HepG2 (cell line): ENCODE data around the gene TP53TG5. TPM values are rescaled to one million over a fixed set of nuclear protein-coding genes. Genes with fewer than 3 reads are reported as not detected.

Experiments
- ATF1 ChIP-seq: IDR thresholded peaks from 2 replicates; pipeline ENCODE4 v1.6.1; 2016; ENCODE audit warnings: mild to moderate bottlenecking, control low read depth
- CBX5 ChIP-seq: sonication (generic); formaldehyde crosslinking; IDR thresholded peaks from 2 replicates; pipeline ENCODE4 v1.4.0; 2020; ENCODE audit warnings: missing genetic modification reagents, borderline replicate concordance
- CC2D1A ChIP-seq: sonication (generic); formaldehyde crosslinking; IDR thresholded peaks from 2 replicates; pipeline ENCODE4 v1.8.1; 2023; ENCODE audit warnings: mild to moderate bottlenecking, missing genetic modification reagents
- GABPB1 ChIP-seq: IDR thresholded peaks from 2 replicates; pipeline ENCODE4 v1.6.1; 2016; ENCODE audit warnings: mild to moderate bottlenecking, missing genetic modification reagents, moderate library complexity, missing compliant biosample characterization
- GZF1 ChIP-seq: sonication (generic); formaldehyde crosslinking; IDR thresholded peaks from 2 replicates; pipeline ENCODE4 v1.5.1; 2020; ENCODE audit warnings: mild to moderate bottlenecking, missing genetic modification reagents
- HOXA3 ChIP-seq: sonication (generic); formaldehyde crosslinking; IDR thresholded peaks from 2 replicates; pipeline ENCODE4 v1.5.0; 2020; ENCODE audit warnings: missing genetic modification reagents
- HOXD1 ChIP-seq: sonication (generic); formaldehyde crosslinking; IDR thresholded peaks from 2 replicates; pipeline ENCODE4 v1.5.0; 2020; ENCODE audit warnings: missing genetic modification reagents
- KAT2B ChIP-seq: fragments of 150-350 bp; IDR thresholded peaks from 2 replicates; pipeline ENCODE4 v1.6.1; 2014; ENCODE audit warnings: low read depth, low read length, borderline replicate concordance
- MAFK ChIP-seq, 2 experiments: IDR thresholded peaks in 1 of 2; conservative IDR thresholded peaks in 1 of 2; 2 replicates each; pipeline ENCODE4 v1.6.1; 2011; ENCODE audit warnings: improper control_type of control experiment in 2 of 2, low read length in 2 of 2
- MTA3 ChIP-seq: sonication (generic); formaldehyde crosslinking; IDR thresholded peaks from 2 replicates; pipeline ENCODE4 v1.4.0; 2020; ENCODE audit warnings: missing genetic modification reagents
- NBN ChIP-seq: fragments of 450-650 bp; conservative IDR thresholded peaks from 2 replicates; pipeline ENCODE4 v1.6.1; 2017
- RFX5 ChIP-seq: IDR thresholded peaks from 2 replicates; pipeline ENCODE4 v1.6.1; 2011; ENCODE audit warnings: low read depth, low read length, improper control_type of control experiment
- RNF219 ChIP-seq: sonication (generic); formaldehyde crosslinking; IDR thresholded peaks from 2 replicates; pipeline ENCODE4 v1.5.0; 2020; ENCODE audit warnings: mild to moderate bottlenecking, missing genetic modification reagents
- THYN1 ChIP-seq: sonication (generic); formaldehyde crosslinking; IDR thresholded peaks from 2 replicates; pipeline ENCODE4 v1.8.1; 2023; ENCODE audit warnings: low read depth, mild to moderate bottlenecking, moderate library complexity, missing genetic modification reagents, borderline replicate concordance
- ZBTB1 ChIP-seq: sonication (generic); formaldehyde crosslinking; IDR thresholded peaks from 2 replicates; pipeline ENCODE4 v1.4.0; 2020; ENCODE audit warnings: missing genetic modification reagents, borderline replicate concordance
- ZBTB43 ChIP-seq: sonication (generic); formaldehyde crosslinking; conservative IDR thresholded peaks from 2 replicates; pipeline ENCODE4 v1.4.0; 2020; ENCODE audit warnings: missing genetic modification reagents
- ZNF30 ChIP-seq: sonication (generic); formaldehyde crosslinking; IDR thresholded peaks from 2 replicates; pipeline ENCODE4 v1.5.0; 2020; ENCODE audit warnings: mild to moderate bottlenecking, missing genetic modification reagents
- ZNF557 ChIP-seq: sonication (generic); formaldehyde crosslinking; IDR thresholded peaks from 2 replicates; pipeline ENCODE4 v1.4.0; 2020; ENCODE audit warnings: missing genetic modification reagents
- polyA plus RNA-seq, 8 experiments: library from polyadenylated mRNA; depleted of rRNA in 3 of 8; stranded (reverse) in 7 of 8; unstranded in 1 of 8; fragments of >200 nt; fragmentation: Illumina TruSeq in 4 of 8; extraction: Trizol in 4 of 8; gene quantifications; 2 replicates each; pipeline versions ENCODE4 v1.2.1 to v1.2.3, GENCODE V29; 2011 to 2016; ENCODE audit warnings: low read depth in 4 of 8, missing spikeins in 1 of 8, mixed read lengths in 1 of 8; ENCODE audit not compliant: insufficient read depth in 1 of 8
- total RNA-seq, 5 experiments: library from RNA; depleted of rRNA; stranded (reverse); fragments of >200 nt; fragmentation: Illumina TruSeq; extraction: Trizol; gene quantifications; 2 replicates each; pipeline ENCODE4 v1.2.3, GENCODE V29; 2016; ENCODE audit warnings: low read depth in 1 of 5
- TF ChIP-seq, protein P1 (sequence below): sonication (generic); formaldehyde crosslinking; IDR thresholded peaks from 2 replicates; pipeline ENCODE4 v1.5.0; 2020; ENCODE audit warnings: missing genetic modification reagents
- TF ChIP-seq, protein P2 (sequence below): IDR thresholded peaks from 2 replicates; pipeline ENCODE4 v1.6.1; 2016; ENCODE audit warnings: missing compliant biosample characterization, missing genetic modification reagents, borderline replicate concordance
- TF ChIP-seq, protein P3 (sequence below): sonication (generic); IDR thresholded peaks from 2 replicates; pipeline ENCODE4 v1.6.1; 2016; ENCODE audit warnings: low read depth, borderline replicate concordance
- TF ChIP-seq, protein P4 (sequence below): sonication (generic); formaldehyde crosslinking; IDR thresholded peaks from 2 replicates; pipeline ENCODE4 v1.8.0; 2022; ENCODE audit warnings: mild to moderate bottlenecking, missing genetic modification reagents

The TP53TG5 gene
- total and polyA plus RNA-seq, 2 of the 13 experiments (the other 11 are each of a cell fraction or from before 2014, with no cell fraction given) = 0.11 TPM; not detected in 1

GRCh38 chr20:45338121-45339030 lies 39.7 kb downstream of the TP53TG5 start (continued):
- TF ChIP-seq RNF219 (CRISPR knock-in tag) = no peak
- TF ChIP-seq HOXD1 (CRISPR knock-in tag) = no peak
- no peak for TF ChIP-seq ZBTB1 (CRISPR knock-in tag)
- TF ChIP-seq, protein P1, sequence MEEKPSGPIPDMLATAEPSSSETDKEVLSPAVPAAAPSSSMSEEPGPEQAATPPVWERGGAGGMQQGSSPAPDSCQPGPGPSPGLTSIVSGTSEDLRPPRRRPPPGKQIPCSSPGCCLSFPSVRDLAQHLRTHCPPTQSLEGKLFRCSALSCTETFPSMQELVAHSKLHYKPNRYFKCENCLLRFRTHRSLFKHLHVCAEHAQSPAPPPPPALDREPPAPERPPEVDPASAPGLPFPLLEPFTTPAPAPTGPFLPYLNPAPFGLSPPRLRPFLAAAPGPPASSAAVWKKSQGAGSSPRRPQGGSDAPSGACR (CRISPR knock-in tag) = no peak
- TF ChIP-seq ZNF30 (CRISPR knock-in tag) = no peak
- no peak for TF ChIP-seq CC2D1A
- TF ChIP-seq GZF1 = no peak
- no peak for TF ChIP-seq MAFK (conservative IDR thresholded peaks at IDR 0.05 in 1 of 2, IDR thresholded peaks at IDR 0.05 in 1 of 2; ENCODE audit: low read length in 2 of 2)
- TF ChIP-seq ZBTB43 (CRISPR knock-in tag) = 0 out of 2 replicates have a peak, but pooled peaks have one; percentile 66
- TF ChIP-seq NBN = no peak
- TF ChIP-seq, protein P2, sequence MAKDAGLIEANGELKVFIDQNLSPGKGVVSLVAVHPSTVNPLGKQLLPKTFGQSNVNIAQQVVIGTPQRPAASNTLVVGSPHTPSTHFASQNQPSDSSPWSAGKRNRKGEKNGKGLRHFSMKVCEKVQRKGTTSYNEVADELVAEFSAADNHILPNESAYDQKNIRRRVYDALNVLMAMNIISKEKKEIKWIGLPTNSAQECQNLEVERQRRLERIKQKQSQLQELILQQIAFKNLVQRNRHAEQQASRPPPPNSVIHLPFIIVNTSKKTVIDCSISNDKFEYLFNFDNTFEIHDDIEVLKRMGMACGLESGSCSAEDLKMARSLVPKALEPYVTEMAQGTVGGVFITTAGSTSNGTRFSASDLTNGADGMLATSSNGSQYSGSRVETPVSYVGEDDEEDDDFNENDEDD (CRISPR knock-in tag) = peak; percentile 30; the same call in 1 of the 2 replicates
- TF ChIP-seq MTA3 (CRISPR knock-in tag) = no peak
- TF ChIP-seq GABPB1 = peak; percentile 20; the same call in 1 of the 2 replicates
- TF ChIP-seq ZNF557 (CRISPR knock-in tag) = no peak
- TF ChIP-seq CBX5 (CRISPR knock-in tag) = no peak
- TF ChIP-seq KAT2B = no peak
- TF ChIP-seq, protein P3, sequence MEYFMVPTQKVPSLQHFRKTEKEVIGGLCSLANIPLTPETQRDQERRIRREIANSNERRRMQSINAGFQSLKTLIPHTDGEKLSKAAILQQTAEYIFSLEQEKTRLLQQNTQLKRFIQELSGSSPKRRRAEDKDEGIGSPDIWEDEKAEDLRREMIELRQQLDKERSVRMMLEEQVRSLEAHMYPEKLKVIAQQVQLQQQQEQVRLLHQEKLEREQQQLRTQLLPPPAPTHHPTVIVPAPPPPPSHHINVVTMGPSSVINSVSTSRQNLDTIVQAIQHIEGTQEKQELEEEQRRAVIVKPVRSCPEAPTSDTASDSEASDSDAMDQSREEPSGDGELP = peak; percentile 94
- TF ChIP-seq THYN1 (CRISPR knock-in tag) = no peak
- TF ChIP-seq ATF1 = no peak
- no peak for TF ChIP-seq RFX5
- TF ChIP-seq, protein P4, sequence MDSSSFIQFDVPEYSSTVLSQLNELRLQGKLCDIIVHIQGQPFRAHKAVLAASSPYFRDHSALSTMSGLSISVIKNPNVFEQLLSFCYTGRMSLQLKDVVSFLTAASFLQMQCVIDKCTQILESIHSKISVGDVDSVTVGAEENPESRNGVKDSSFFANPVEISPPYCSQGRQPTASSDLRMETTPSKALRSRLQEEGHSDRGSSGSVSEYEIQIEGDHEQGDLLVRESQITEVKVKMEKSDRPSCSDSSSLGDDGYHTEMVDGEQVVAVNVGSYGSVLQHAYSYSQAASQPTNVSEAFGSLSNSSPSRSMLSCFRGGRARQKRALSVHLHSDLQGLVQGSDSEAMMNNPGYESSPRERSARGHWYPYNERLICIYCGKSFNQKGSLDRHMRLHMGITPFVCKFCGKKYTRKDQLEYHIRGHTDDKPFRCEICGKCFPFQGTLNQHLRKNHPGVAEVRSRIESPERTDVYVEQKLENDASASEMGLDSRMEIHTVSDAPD (CRISPR knock-in tag) = 0 out of 2 replicates have a peak, but pooled peaks have one; percentile 17
- peak; percentile 41; the same call in 1 of the 2 replicates for TF ChIP-seq HOXA3 (CRISPR knock-in tag)
